NCI-H82 (cell line): ENCODE data around the gene HLA-DOA.

ENCODE experiments used
- DNase-seq: peaks from one replicate; lab custom pipeline; 2025; lab: John Stamatoyannopoulos, UW

Gene HLA-DOA

GRCh38 chr6:32963866-32964265, 45.5 kb downstream of the HLA-DOA start:
- no peak for DNase-seq

GRCh38 chr6:32962213-32962826, 47.1 kb downstream of the HLA-DOA start:
- no peak for DNase-seq

GRCh38 chr6:32960563-32960962, 48.8 kb downstream of the HLA-DOA start:
- no peak for DNase-seq

GRCh38 chr6:32956176-32956575, 53.2 kb downstream of the HLA-DOA start:
- no peak for DNase-seq

- peak; percentile 64 for DNase-seq
Measured at GRCh38 chr6:32954986-32955802, 54.2 kb downstream of the HLA-DOA start.

GRCh38 chr6:32954267-32954666, 55.1 kb downstream of the HLA-DOA start:
- DNase-seq, result no peak
